Liver (tissue), 9 donors: Measurements from ENCODE around the gene SDR39U1. TPM values are rescaled to one million over a fixed set of nuclear protein-coding genes. Genes with fewer than 3 reads are reported as not detected.

Experiments
- DNase-seq: peaks from one replicate; pipeline ENCODE4 v3.0.0-alpha.2; 2017; ENCODE audit warnings: low spot score
- H3K27ac ChIP-seq, 2 donors: one replicate each; pipeline ENCODE4 v1.7.0; 2013; ENCODE audit warnings: inconsistent platforms in 2 of 2, low read length in 2 of 2, control low read depth in 1 of 2, low read depth in 1 of 2, mild to moderate bottlenecking in 1 of 2
- H3K27me3 ChIP-seq, 4 donors: one replicate each; pipeline versions ENCODE4 v1.6.1 to v1.7.0; 2013; ENCODE audit warnings: low read length in 3 of 4, inconsistent platforms in 1 of 4, mild to moderate bottlenecking in 1 of 4, moderate library complexity in 1 of 4; ENCODE audit not compliant: control insufficient read depth in 4 of 4, insufficient read depth in 4 of 4
- H3K36me3 ChIP-seq, 4 donors: one replicate each; pipeline versions ENCODE4 v1.6.1 to v1.7.0; 2013; ENCODE audit warnings: low read length in 3 of 4, mild to moderate bottlenecking in 3 of 4, low read depth in 1 of 4, moderate library complexity in 1 of 4; ENCODE audit not compliant: control insufficient read depth in 4 of 4, insufficient read depth in 3 of 4
- H3K4me1 ChIP-seq, 4 donors: one replicate each; pipeline versions ENCODE4 v1.6.1 to v1.7.0; 2013; ENCODE audit warnings: low read length in 3 of 4, mild to moderate bottlenecking in 3 of 4, moderate library complexity in 1 of 4; ENCODE audit not compliant: control insufficient read depth in 4 of 4, insufficient read depth in 4 of 4
- H3K4me3 ChIP-seq, 3 donors: one replicate each; pipeline versions ENCODE4 v1.6.1 to v1.7.0; 2013; ENCODE audit warnings: low read length in 3 of 3, control low read depth in 1 of 3, low read depth in 1 of 3, mild to moderate bottlenecking in 1 of 3
- H3K9ac ChIP-seq, 2 donors: one replicate each; pipeline ENCODE4 v1.7.0; 2013; ENCODE audit warnings: low read length in 2 of 2, mild to moderate bottlenecking in 2 of 2, moderate library complexity in 2 of 2, control low read depth in 1 of 2, low read depth in 1 of 2
- H3K9me3 ChIP-seq, 4 donors: one replicate each; pipeline versions ENCODE4 v1.6.1 to v1.7.0; 2013; ENCODE audit warnings: low read length in 3 of 4; ENCODE audit not compliant: control insufficient read depth in 4 of 4
- EGR1 ChIP-seq, 2 donors: IDR thresholded peaks; 2 replicates each; pipeline ENCODE4 v1.6.1; 2016 to 2018; ENCODE audit warnings: antibody characterized with exemption in 2 of 2, low read depth in 2 of 2
- FOXA1 ChIP-seq: IDR thresholded peaks from 2 replicates; pipeline ENCODE4 v1.6.1; 2016; ENCODE audit warnings: antibody characterized with exemption
- FOXA2 ChIP-seq: IDR thresholded peaks from 2 replicates; pipeline ENCODE4 v1.6.1; 2016; ENCODE audit warnings: antibody characterized with exemption
- GABPA ChIP-seq, 2 donors: IDR thresholded peaks in 1 of 2; conservative IDR thresholded peaks in 1 of 2; 2 replicates each; pipeline ENCODE4 v1.6.1; 2016; ENCODE audit warnings: antibody characterized with exemption in 2 of 2, mild to moderate bottlenecking in 1 of 2, moderate library complexity in 1 of 2
- HNF4A ChIP-seq, 2 donors: conservative IDR thresholded peaks; 2 replicates each; pipeline ENCODE4 v1.6.1; 2016; ENCODE audit warnings: antibody characterized with exemption in 2 of 2, mild to moderate bottlenecking in 2 of 2
- HNF4G ChIP-seq: IDR thresholded peaks from 2 replicates; pipeline ENCODE4 v1.6.1; 2016; ENCODE audit warnings: antibody characterized with exemption
- JUND ChIP-seq, 2 donors: IDR thresholded peaks; 2 replicates each; pipeline ENCODE4 v1.6.1; 2016; ENCODE audit warnings: antibody characterized with exemption in 2 of 2
- NR2F2 ChIP-seq: IDR thresholded peaks from 2 replicates; pipeline ENCODE4 v1.6.1; 2016; ENCODE audit warnings: antibody characterized with exemption
- RAD21 ChIP-seq, 2 donors: IDR thresholded peaks; 2 replicates each; pipeline ENCODE4 v1.6.1; 2016; ENCODE audit warnings: antibody characterized with exemption in 2 of 2, mild to moderate bottlenecking in 2 of 2
- RXRA ChIP-seq, 2 donors: IDR thresholded peaks; 2 replicates each; pipeline ENCODE4 v1.6.1; 2017 to 2018; ENCODE audit warnings: antibody characterized with exemption in 2 of 2, mild to moderate bottlenecking in 1 of 2
- SP1 ChIP-seq: IDR thresholded peaks from 2 replicates; pipeline ENCODE4 v1.6.1; 2018; ENCODE audit warnings: antibody characterized with exemption, mild to moderate bottlenecking
- TAF1 ChIP-seq: conservative IDR thresholded peaks from 2 replicates; pipeline ENCODE4 v1.6.1; 2016; ENCODE audit warnings: antibody characterized with exemption, mild to moderate bottlenecking
- YY1 ChIP-seq: IDR thresholded peaks from 2 replicates; pipeline ENCODE4 v1.6.1; 2016; ENCODE audit warnings: antibody characterized with exemption, mild to moderate bottlenecking
- WGBS: extraction: QIAGEN DNeasy Blood & Tissue Kit; methylation state at CpG from one replicate; pipeline ENCODE4 v1.1.7; 2013; 5-methylcytosine and 5-hydroxymethylcytosine counted together
- polyA plus RNA-seq, 2 donors: library from polyadenylated mRNA; stranded (reverse) in 1 of 2; unstranded in 1 of 2; fragments of 200-250 nt in 1 of 2; fragments of >200 nt in 1 of 2; fragmentation: Nextera tagmentation in 1 of 2; extraction: Ambion mirVana in 1 of 2; gene quantifications; one replicate each; pipeline versions ENCODE4 v1.2.1 to v1.2.3, GENCODE V29; 2013 to 2015
- total RNA-seq, 2 donors: library from RNA; depleted of rRNA; stranded (reverse); fragments of >200 nt; gene quantifications; one replicate each; pipeline ENCODE4 v1.2.3, GENCODE V29; 2014
- TF ChIP-seq, protein P1 (sequence below): IDR thresholded peaks from 2 replicates; pipeline ENCODE4 v1.6.1; 2016; ENCODE audit warnings: antibody characterized with exemption
- TF ChIP-seq, protein P2 (sequence below): IDR thresholded peaks from 2 replicates; pipeline ENCODE4 v1.6.1; 2016; ENCODE audit warnings: antibody characterized with exemption
- TF ChIP-seq, protein P3 (sequence below): IDR thresholded peaks from 2 replicates; pipeline ENCODE4 v1.6.1; 2016; ENCODE audit warnings: antibody characterized with exemption
- TF ChIP-seq, protein P4 (sequence below): fragments of 150-350 bp; IDR thresholded peaks from 2 replicates; pipeline ENCODE4 v1.5.1; 2017; ENCODE audit warnings: improper control_type of control experiment, low read depth, low read length; ENCODE audit not compliant: missing input control
- TF ChIP-seq, protein P5 (sequence below): IDR thresholded peaks from 2 replicates; pipeline ENCODE4 v1.6.1; 2016; ENCODE audit warnings: antibody characterized with exemption, mild to moderate bottlenecking
- donor health status: healthy.
- donor health status: healthy.
- donor health status: healthy.
- donor health status: healthy.
- donor health status: healthy.

Gene SDR39U1
- total and polyA plus RNA-seq, 4 donors = 10.8 to 50.4 (median 25.9) TPM

DNA sequence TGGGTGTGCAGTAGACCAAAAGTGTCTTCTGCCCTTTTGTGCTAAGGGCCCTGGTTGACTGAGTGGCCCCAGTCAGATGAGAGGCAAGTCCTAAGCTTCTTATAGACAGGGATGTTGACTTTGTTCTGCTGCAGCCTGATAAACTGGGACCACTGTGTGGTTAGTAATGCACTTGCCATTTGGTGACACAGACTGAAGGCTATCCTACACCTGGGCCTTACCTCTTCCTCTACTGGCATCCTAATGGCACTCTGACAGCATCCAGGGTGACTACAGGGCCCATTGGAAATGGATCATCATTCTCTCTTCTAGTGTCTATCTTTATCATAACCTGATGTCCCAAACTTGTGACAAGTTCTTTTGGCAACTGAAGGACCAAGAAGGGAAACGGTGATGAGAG, 3.3 kb downstream of the SDR39U1 start:
- WGBS = 79% methylated on average over 1 of the region's 1 CpG
- Histone ChIP-seq H3K36me3 (peaks cover 8 to 41% (median 30%) of the 10 kb centered on the region in 4 donors), H3K4me3 (no peak overlapping the region), H3K9ac (no peak overlapping the region), H3K27me3 (no peaks in the 10 kb centered on the region), H3K9me3 (no peaks in the 10 kb centered on the region), H3K27ac (no peak overlapping the region), H3K4me1 (peaks cover 5 to 56% (median 35%) of the 10 kb centered on the region in 4 donors)
- no peak for DNase-seq
- TF ChIP-seq GABPA (IDR thresholded peaks at IDR 0.05 in 1 of 2, conservative IDR thresholded peaks at IDR 0.05 in 1 of 2) = no peak
- no peak for TF ChIP-seq HNF4A (conservative IDR thresholded peaks at IDR 0.05)

DNA sequence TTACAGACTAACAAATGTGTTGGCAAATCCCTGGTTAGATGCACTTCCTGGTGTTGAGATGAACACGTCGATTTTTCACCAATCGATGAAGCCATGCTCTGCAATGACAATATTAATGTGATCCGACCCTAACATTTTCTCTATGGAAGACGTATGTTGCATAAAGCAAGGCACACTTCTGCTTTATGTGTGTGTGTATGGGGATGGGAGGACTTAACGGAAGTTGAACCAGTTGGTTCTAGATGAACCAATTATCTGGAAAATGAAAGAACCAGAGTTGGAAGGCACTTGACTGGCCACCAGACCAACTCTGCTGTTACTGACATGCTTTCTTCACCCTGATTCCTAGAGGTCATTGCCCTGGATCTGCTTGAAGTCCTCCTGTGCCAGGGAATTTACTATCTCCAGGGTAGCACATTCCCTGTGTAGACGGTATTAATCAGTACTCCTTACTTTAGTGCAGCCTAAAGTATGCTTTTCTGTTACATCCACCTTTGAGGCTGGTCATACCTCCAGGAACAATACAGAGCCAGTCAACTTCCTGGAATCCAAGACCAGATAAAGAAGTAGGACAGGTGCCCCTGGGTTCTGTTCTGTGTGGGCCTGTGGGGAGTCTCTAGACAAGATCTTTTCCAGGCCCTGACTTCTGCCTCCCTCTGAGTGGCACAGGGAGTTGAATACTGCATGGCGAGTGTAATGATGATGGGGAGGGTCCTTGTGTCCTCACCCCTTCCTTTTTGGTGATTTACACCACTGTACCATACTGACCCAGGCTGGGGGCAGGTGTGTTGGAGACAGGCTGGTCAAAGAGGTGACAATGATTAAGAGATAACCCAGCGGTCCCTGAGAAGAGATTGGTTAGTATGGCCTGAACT, 4.1 kb downstream of the SDR39U1 start:
- Histone ChIP-seq H3K9ac (no peak overlapping the region), H3K4me3 (no peak overlapping the region), H3K4me1 (peaks cover 5 to 52% (median 33%) of the 10 kb centered on the region in 4 donors), H3K27ac (no peak overlapping the region), H3K27me3 (no peaks in the 10 kb centered on the region), H3K36me3 (peaks cover 8 to 46% (median 36%) of the 10 kb centered on the region in 4 donors), H3K9me3 (no peaks in the 10 kb centered on the region)
- no peak for DNase-seq
- 66% methylated on average over 9 of the region's 9 CpGs for WGBS
- TF ChIP-seq HNF4A (conservative IDR thresholded peaks at IDR 0.05) = no peak
- no peak for TF ChIP-seq NR2F2
- TF ChIP-seq, protein P1, sequence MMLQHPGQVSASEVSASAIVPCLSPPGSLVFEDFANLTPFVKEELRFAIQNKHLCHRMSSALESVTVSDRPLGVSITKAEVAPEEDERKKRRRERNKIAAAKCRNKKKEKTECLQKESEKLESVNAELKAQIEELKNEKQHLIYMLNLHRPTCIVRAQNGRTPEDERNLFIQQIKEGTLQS = no peak
- no peak for TF ChIP-seq GABPA (IDR thresholded peaks at IDR 0.05 in 1 of 2, conservative IDR thresholded peaks at IDR 0.05 in 1 of 2)
- no peak for TF ChIP-seq RXRA (IDR thresholded peaks at IDR 0.05)
- no peak for TF ChIP-seq YY1
- no peak for TF ChIP-seq JUND (IDR thresholded peaks at IDR 0.05)
- TF ChIP-seq, protein P2, sequence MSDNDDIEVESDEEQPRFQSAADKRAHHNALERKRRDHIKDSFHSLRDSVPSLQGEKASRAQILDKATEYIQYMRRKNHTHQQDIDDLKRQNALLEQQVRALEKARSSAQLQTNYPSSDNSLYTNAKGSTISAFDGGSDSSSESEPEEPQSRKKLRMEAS = no peak
- TF ChIP-seq HNF4G = no peak
- TF ChIP-seq EGR1 (IDR thresholded peaks at IDR 0.05; ENCODE audit: low read depth in 2 of 2) = no peak
- TF ChIP-seq, protein P3, sequence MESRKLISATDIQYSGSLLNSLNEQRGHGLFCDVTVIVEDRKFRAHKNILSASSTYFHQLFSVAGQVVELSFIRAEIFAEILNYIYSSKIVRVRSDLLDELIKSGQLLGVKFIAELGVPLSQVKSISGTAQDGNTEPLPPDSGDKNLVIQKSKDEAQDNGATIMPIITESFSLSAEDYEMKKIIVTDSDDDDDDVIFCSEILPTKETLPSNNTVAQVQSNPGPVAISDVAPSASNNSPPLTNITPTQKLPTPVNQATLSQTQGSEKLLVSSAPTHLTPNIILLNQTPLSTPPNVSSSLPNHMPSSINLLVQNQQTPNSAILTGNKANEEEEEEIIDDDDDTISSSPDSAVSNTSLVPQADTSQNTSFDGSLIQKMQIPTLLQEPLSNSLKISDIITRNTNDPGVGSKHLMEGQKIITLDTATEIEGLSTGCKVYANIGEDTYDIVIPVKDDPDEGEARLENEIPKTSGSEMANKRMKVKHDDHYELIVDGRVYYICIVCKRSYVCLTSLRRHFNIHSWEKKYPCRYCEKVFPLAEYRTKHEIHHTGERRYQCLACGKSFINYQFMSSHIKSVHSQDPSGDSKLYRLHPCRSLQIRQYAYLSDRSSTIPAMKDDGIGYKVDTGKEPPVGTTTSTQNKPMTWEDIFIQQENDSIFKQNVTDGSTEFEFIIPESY = no peak
- TF ChIP-seq TAF1 = no peak
- TF ChIP-seq FOXA2 = no peak
- TF ChIP-seq FOXA1 = no peak
- TF ChIP-seq SP1 = no peak
- TF ChIP-seq, protein P4, sequence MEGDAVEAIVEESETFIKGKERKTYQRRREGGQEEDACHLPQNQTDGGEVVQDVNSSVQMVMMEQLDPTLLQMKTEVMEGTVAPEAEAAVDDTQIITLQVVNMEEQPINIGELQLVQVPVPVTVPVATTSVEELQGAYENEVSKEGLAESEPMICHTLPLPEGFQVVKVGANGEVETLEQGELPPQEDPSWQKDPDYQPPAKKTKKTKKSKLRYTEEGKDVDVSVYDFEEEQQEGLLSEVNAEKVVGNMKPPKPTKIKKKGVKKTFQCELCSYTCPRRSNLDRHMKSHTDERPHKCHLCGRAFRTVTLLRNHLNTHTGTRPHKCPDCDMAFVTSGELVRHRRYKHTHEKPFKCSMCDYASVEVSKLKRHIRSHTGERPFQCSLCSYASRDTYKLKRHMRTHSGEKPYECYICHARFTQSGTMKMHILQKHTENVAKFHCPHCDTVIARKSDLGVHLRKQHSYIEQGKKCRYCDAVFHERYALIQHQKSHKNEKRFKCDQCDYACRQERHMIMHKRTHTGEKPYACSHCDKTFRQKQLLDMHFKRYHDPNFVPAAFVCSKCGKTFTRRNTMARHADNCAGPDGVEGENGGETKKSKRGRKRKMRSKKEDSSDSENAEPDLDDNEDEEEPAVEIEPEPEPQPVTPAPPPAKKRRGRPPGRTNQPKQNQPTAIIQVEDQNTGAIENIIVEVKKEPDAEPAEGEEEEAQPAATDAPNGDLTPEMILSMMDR = no peak
- TF ChIP-seq RAD21 (IDR thresholded peaks at IDR 0.05) = no peak
- TF ChIP-seq, protein P5, sequence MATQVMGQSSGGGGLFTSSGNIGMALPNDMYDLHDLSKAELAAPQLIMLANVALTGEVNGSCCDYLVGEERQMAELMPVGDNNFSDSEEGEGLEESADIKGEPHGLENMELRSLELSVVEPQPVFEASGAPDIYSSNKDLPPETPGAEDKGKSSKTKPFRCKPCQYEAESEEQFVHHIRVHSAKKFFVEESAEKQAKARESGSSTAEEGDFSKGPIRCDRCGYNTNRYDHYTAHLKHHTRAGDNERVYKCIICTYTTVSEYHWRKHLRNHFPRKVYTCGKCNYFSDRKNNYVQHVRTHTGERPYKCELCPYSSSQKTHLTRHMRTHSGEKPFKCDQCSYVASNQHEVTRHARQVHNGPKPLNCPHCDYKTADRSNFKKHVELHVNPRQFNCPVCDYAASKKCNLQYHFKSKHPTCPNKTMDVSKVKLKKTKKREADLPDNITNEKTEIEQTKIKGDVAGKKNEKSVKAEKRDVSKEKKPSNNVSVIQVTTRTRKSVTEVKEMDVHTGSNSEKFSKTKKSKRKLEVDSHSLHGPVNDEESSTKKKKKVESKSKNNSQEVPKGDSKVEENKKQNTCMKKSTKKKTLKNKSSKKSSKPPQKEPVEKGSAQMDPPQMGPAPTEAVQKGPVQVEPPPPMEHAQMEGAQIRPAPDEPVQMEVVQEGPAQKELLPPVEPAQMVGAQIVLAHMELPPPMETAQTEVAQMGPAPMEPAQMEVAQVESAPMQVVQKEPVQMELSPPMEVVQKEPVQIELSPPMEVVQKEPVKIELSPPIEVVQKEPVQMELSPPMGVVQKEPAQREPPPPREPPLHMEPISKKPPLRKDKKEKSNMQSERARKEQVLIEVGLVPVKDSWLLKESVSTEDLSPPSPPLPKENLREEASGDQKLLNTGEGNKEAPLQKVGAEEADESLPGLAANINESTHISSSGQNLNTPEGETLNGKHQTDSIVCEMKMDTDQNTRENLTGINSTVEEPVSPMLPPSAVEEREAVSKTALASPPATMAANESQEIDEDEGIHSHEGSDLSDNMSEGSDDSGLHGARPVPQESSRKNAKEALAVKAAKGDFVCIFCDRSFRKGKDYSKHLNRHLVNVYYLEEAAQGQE = no peak
